ENCODE measurements around the gene TMEM141. TPM values are rescaled to one million over a fixed set of nuclear protein-coding genes. Genes with fewer than 3 reads are reported as not detected.
"Not testable (repeated sequence)": the region's sequence is repeated elsewhere in the genome, so short reads cannot be mapped to it uniquely, and the experiment has no call there.

The TMEM141 gene
- total and polyA plus RNA-seq, 2 experiments from 2014 or later: 200 to 238 TPM

DNA sequence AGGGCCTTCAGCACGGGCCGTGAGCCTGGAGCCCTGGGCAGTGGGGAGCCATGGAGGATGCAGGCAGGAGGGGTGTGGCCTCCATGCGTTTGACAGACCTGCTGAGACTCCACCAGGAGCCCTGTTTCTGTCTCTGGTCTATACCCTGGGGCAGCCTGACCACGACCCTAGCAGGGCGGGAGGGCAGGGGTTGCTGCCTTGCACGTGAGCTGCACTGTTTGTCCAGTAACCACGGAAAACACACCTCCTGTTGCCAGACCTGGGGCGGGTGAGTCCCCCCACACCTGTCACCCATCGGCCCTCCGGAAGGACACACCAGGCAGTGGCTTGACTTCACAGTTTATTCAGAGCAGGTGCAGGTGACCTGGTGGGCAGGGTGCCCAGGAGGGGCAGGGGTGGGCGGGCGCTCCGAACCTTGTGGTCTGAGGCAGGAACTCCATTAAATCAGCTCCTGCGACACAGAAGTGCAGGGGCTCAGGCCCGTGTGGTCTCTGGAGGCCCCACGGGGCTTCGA, 37.0 kb upstream of the TMEM141 start:
- Histone ChIP-seq H3K36me3 (no peaks in the 10 kb centered on the region), H3K9me3 (ENCODE audit: low read depth) (no peaks in the 10 kb centered on the region), H3K27me3 (no peaks in the 10 kb centered on the region), H3K4me3 (no peak overlapping the region), H3K4me1 (ENCODE audit: low read depth) (no peaks in the 10 kb centered on the region), H3K27ac (no peak overlapping the region)
- DNase-seq (ENCODE audit: low read depth in 1 of 2, low spot score in 1 of 2): no peak
- TF ChIP-seq CTCF (IDR thresholded peaks at IDR 0.05; ENCODE audit: low read depth, low read length): no peak

- Histone ChIP-seq H3K27me3 (no peaks in the 10 kb centered on the region), H3K36me3 (no peaks in the 10 kb centered on the region), H3K4me3 (no peak overlapping the region), H3K27ac (peak overlapping the region; percentile 23), H3K4me1 (ENCODE audit: low read depth) (no peaks in the 10 kb centered on the region), H3K9me3 (ENCODE audit: low read depth) (no peaks in the 10 kb centered on the region)
- no peak for TF ChIP-seq CTCF (IDR thresholded peaks at IDR 0.05; ENCODE audit: low read depth, low read length)
- DNase-seq (ENCODE audit: low read depth in 1 of 2, low spot score in 1 of 2): no peak
Observed at GRCh38 chr9:136754626-136755301, 36.4 kb upstream of the TMEM141 start.

DNA sequence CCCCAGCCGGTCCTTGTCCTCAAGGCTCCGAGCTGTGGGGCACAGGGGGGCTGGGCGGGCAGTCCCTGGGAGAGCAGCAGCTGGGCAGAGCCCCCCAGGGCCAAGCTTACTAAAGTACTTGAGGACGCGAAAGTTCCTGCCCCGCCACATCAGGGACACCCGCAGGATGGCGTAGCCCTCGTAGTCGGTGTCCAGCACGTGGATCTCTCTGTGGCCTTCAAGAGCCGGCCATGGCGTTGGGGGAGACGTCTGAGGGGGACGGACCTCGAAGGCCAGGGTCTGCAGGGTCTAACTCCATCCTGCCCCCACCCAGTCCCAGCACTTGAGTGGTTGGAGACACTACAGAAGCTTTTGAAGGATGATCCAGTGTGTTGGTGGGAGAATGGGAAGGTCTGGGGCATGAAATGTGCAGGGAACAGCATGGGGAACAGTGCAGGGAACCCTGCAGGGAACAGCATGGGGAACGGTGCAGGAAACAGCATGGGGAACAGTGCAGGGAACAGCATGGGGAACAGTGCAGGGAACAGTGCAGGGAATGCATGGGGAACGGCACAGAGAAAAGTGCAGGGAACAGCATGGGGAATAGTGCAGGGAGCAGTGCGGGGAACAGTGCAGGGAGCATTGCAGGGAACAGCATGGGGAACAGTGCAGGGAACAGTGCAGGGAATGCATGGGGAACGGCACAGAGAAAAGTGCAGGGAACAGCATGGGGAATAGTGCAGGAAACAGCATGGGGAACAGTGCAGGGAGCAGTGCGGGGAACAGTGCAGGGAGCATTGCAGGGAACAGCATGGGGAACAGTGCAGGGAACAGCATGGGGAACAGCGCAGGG, 35.6 kb upstream of the TMEM141 start:
- H3K27ac ChIP-seq: peak overlapping the region; percentile 23

GRCh38 chr9:136756134-136756438, 35.1 kb upstream of the TMEM141 start:
- Histone ChIP-seq H3K27me3 (no peaks in the 10 kb centered on the region), H3K27ac (no peak overlapping the region), H3K9me3 (ENCODE audit: low read depth) (no peaks in the 10 kb centered on the region), H3K4me1 (ENCODE audit: low read depth) (no peaks in the 10 kb centered on the region), H3K36me3 (no peaks in the 10 kb centered on the region), H3K4me3 (no peak overlapping the region)
- no peak for DNase-seq (ENCODE audit: low read depth in 1 of 2, low spot score in 1 of 2)
- TF ChIP-seq CTCF (IDR thresholded peaks at IDR 0.05; ENCODE audit: low read depth, low read length): no peak

More for the DNA sequence above, 35.6 kb upstream of the TMEM141 start:
- not testable (repeated sequence) for H3K4me1 ChIP-seq (ENCODE audit: low read depth); H3K4me3 ChIP-seq; H3K27me3 ChIP-seq; DNase-seq (ENCODE audit: low read depth in 1 of 2, low spot score in 1 of 2); H3K36me3 ChIP-seq; H3K9me3 ChIP-seq (ENCODE audit: low read depth)

DNA sequence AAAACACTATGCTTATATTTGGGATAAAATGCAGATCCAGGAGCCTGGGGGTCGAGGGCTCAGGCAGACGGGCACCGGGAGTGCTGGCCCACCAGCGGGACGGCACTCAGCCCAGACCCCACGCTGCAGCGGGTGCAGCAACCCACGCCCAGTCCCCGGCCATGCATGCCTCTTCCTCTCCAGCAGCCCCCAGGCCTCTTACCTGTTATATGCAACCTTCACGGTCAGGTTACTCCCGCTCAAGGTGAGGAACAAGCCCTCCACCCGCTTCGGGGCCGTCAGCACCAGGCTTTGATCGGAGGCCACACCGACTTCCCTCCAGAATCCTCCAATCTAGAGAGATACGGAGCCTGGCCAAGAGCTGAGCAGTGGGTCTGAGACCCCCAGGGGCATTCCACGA, 34.3 kb upstream of the TMEM141 start:
- Histone ChIP-seq H3K36me3 (no peaks in the 10 kb centered on the region), H3K9me3 (ENCODE audit: low read depth) (no peaks in the 10 kb centered on the region), H3K27me3 (no peaks in the 10 kb centered on the region), H3K27ac (no peak overlapping the region), H3K4me1 (ENCODE audit: low read depth) (no peaks in the 10 kb centered on the region), H3K4me3 (no peak overlapping the region)
- DNase-seq (ENCODE audit: low read depth in 1 of 2, low spot score in 1 of 2): no peak
- no peak for TF ChIP-seq CTCF (IDR thresholded peaks at IDR 0.05; ENCODE audit: low read depth, low read length)

DNA sequence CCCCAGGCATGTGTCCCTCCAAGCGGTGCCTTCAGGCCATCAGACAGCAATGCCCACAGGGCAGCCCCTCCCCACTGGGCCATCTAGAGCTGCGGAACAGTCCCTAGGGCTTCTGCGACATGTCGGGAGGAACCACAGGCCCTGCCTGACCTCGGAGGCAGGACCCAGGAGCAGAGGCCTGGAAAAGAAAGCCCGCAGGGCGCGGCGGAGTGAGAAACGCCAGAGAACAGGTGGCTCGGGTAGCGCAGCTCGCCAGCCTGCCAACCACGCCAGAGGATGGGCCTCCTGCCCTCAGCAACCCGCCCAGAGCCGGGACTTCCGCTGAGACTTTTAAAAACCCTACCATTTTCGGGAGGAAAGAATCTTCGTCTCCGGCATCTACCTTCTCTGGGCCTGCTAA, 33.8 kb upstream of the TMEM141 start:
- Histone ChIP-seq H3K27ac (no peak overlapping the region), H3K4me3 (no peak overlapping the region), H3K36me3 (no peaks in the 10 kb centered on the region), H3K4me1 (ENCODE audit: low read depth) (peaks cover 1% of the 10 kb centered on the region), H3K27me3 (no peaks in the 10 kb centered on the region), H3K9me3 (ENCODE audit: low read depth) (no peaks in the 10 kb centered on the region)
- no peak for DNase-seq (ENCODE audit: low read depth in 1 of 2, low spot score in 1 of 2)
- no peak for TF ChIP-seq CTCF (IDR thresholded peaks at IDR 0.05; ENCODE audit: low read depth, low read length)

All from cardiac muscle cell (in vitro differentiated cells and primary cell).